Measurements from ENCODE around the gene E2F6.
A peak's percentile ranks its signal among the peaks of the same experiment; 100 is the strongest.

Gene E2F6

GRCh38 chr2:11495844-11496681 lies 30.1 kb upstream of the E2F6 start:
- no peak for DNase-seq (ENCODE audit: low read depth)
- H3K4me3 ChIP-seq (ENCODE audit: low read depth, low read length): no peak overlapping the region

- no peak overlapping the region for H3K4me3 ChIP-seq (ENCODE audit: low read depth, low read length)
- no peak for DNase-seq (ENCODE audit: low read depth)
These were observed 28.3 kb upstream of the E2F6 start for GRCh38 chr2:11494310-11494709.

GRCh38 chr2:11493282-11493681 lies 27.3 kb upstream of the E2F6 start:
- H3K4me3 ChIP-seq (ENCODE audit: low read depth, low read length): no peak overlapping the region
- no peak for DNase-seq (ENCODE audit: low read depth)

- no peak overlapping the region for H3K4me3 ChIP-seq (ENCODE audit: low read depth, low read length)
- DNase-seq (ENCODE audit: low read depth): no peak
These were observed 26.8 kb upstream of the E2F6 start for GRCh38 chr2:11492720-11493119.

- no peak overlapping the region for H3K4me3 ChIP-seq (ENCODE audit: low read depth, low read length)
- no peak for DNase-seq (ENCODE audit: low read depth)
These were observed 26.3 kb upstream of the E2F6 start for GRCh38 chr2:11492244-11492643.

- H3K4me3 ChIP-seq (ENCODE audit: low read depth, low read length): no peak overlapping the region
- DNase-seq (ENCODE audit: low read depth): no peak
These were observed 25.5 kb upstream of the E2F6 start for GRCh38 chr2:11491348-11491933.

- H3K4me3 ChIP-seq (ENCODE audit: low read depth, low read length): no peak overlapping the region
- DNase-seq (ENCODE audit: low read depth): no peak
These were observed 24.2 kb upstream of the E2F6 start for GRCh38 chr2:11490194-11490593.

GRCh38 chr2:11488809-11489208 lies 22.8 kb upstream of the E2F6 start:
- no peak for DNase-seq (ENCODE audit: low read depth)
- no peak overlapping the region for H3K4me3 ChIP-seq (ENCODE audit: low read depth, low read length)

GRCh38 chr2:11483806-11484617 lies 18.1 kb upstream of the E2F6 start:
- H3K4me3 ChIP-seq (ENCODE audit: low read depth, low read length): no peak overlapping the region
- DNase-seq (ENCODE audit: low read depth): no peak

GRCh38 chr2:11482473-11483035 lies 16.6 kb upstream of the E2F6 start:
- no peak for DNase-seq (ENCODE audit: low read depth)
- peak overlapping the region; percentile 47 for H3K4me3 ChIP-seq (ENCODE audit: low read depth, low read length)

- no peak overlapping the region for H3K4me3 ChIP-seq (ENCODE audit: low read depth, low read length)
These were observed 16.0 kb upstream of the E2F6 start for GRCh38 chr2:11481789-11482472.

GRCh38 chr2:11481426-11481788 lies 15.4 kb upstream of the E2F6 start:
- no peak overlapping the region for H3K4me3 ChIP-seq (ENCODE audit: low read depth, low read length)
- DNase-seq (ENCODE audit: low read depth): no peak

More at GRCh38 chr2:11481789-11482472, 16.0 kb upstream of the E2F6 start:
- no peak for DNase-seq (ENCODE audit: low read depth)

- H3K4me3 ChIP-seq (ENCODE audit: low read depth, low read length): no peak overlapping the region
- no peak for DNase-seq (ENCODE audit: low read depth)
These were observed 14.9 kb upstream of the E2F6 start for GRCh38 chr2:11480859-11481258.

GRCh38 chr2:11480406-11480805 lies 14.4 kb upstream of the E2F6 start:
- DNase-seq (ENCODE audit: low read depth): no peak
- H3K4me3 ChIP-seq (ENCODE audit: low read depth, low read length): no peak overlapping the region

- H3K4me3 ChIP-seq (ENCODE audit: low read depth, low read length): no peak overlapping the region
- DNase-seq (ENCODE audit: low read depth): no peak
These were observed 13.1 kb upstream of the E2F6 start for GRCh38 chr2:11478899-11479605.

- peak; percentile 36 for DNase-seq (ENCODE audit: low read depth)
- H3K4me3 ChIP-seq (ENCODE audit: low read depth, low read length): no peak overlapping the region
These were observed 12.0 kb upstream of the E2F6 start for GRCh38 chr2:11477994-11478393.

GRCh38 chr2:11473659-11474433 lies 7.9 kb upstream of the E2F6 start:
- no peak for DNase-seq (ENCODE audit: low read depth)
- no peak overlapping the region for H3K4me3 ChIP-seq (ENCODE audit: low read depth, low read length)

GRCh38 chr2:11467749-11468148 lies 1.8 kb upstream of the E2F6 start:
- H3K4me3 ChIP-seq (ENCODE audit: low read depth, low read length): no peak overlapping the region
- DNase-seq (ENCODE audit: low read depth): no peak

Data from skeletal muscle cell (primary cell).